OCI-LY3 (cell line): ENCODE results near the gene PALLD.

Source experiments
- H2AFZ ChIP-seq: fragments of 200-600, 300-600 bp; shearing (Covaris generic); 2 replicates; pipeline ENCODE4 v1.6.0; 2014; ENCODE audit warnings: antibody characterized with exemption, low read depth, low read length
- H3K27ac ChIP-seq: fragments of 200-600, 300-600 bp; sonication (generic); 2 replicates; pipeline ENCODE4 v1.5.1; 2014; ENCODE audit warnings: mild to moderate bottlenecking, low read length, moderate library complexity, mixed read lengths
- H3K27me3 ChIP-seq: fragments of 200-600, 300-600 bp; sonication (generic); 2 replicates; pipeline ENCODE4 v1.6.1; 2014; ENCODE audit warnings: low read depth, low read length, mixed read lengths
- H3K36me3 ChIP-seq: fragments of 200-600, 300-600 bp; sonication (generic); replicated peaks from 2 replicates; pipeline ENCODE3; 2014; ENCODE audit warnings: low read depth, low read length, mixed read lengths
- H3K4me1 ChIP-seq: fragments of 300-600, 200-600 bp; sonication (generic); 2 replicates; pipeline ENCODE4 v1.6.1; 2014; ENCODE audit warnings: low read length, mixed read lengths
- H3K4me2 ChIP-seq: fragments of 200-600, 300-600 bp; sonication (generic); 2 replicates; pipeline ENCODE4 v1.6.1; 2014; ENCODE audit warnings: low read length, mixed read lengths
- H3K4me3 ChIP-seq: fragments of 300-600, 200-600 bp; sonication (generic); 2 replicates; pipeline ENCODE4 v1.5.1; 2014; ENCODE audit warnings: antibody characterized with exemption, mild to moderate bottlenecking, low read length, moderate library complexity
- H3K79me2 ChIP-seq: fragments of 300-600, 200-600 bp; shearing (Covaris generic); 2 replicates; pipeline ENCODE4 v1.6.1; 2014; ENCODE audit warnings: mild to moderate bottlenecking, low read length, mixed read lengths
- H3K9ac ChIP-seq: fragments of 300-600, 200-600 bp; shearing (Covaris generic); 2 replicates; pipeline ENCODE4 v1.6.0; 2014; ENCODE audit warnings: mild to moderate bottlenecking, low read length, moderate library complexity
- H3K9me3 ChIP-seq: fragments of 200-600, 300-600 bp; shearing (Covaris generic); 2 replicates; pipeline ENCODE4 v1.6.1; 2014; ENCODE audit warnings: low read length, mixed read lengths; ENCODE audit not compliant: insufficient read depth
- H4K20me1 ChIP-seq: fragments of 200-600, 300-600 bp; sonication (generic); 2 replicates; pipeline ENCODE4 v1.6.1; 2016; ENCODE audit warnings: low read length, mixed read lengths; ENCODE audit not compliant: insufficient read depth
- EZH2phosphoT487 ChIP-seq: fragments of 200-600 bp; shearing (Covaris generic); IDR thresholded peaks from 2 replicates; pipeline ENCODE4 v1.6.1; 2018; ENCODE audit warnings: antibody characterized with exemption, mixed run types, low read depth
- TF ChIP-seq, protein P1 (sequence below): fragments of 200-600, 300-600 bp; sonication (generic); IDR thresholded peaks from 2 replicates; pipeline ENCODE4 v1.5.1; 2014; ENCODE audit warnings: antibody characterized with exemption, low read length, low read depth

PALLD gene

GRCh38 chr4:168688584-168688983 lies 191.7 kb downstream of the PALLD start:
- TF ChIP-seq EZH2phosphoT487 = no peak
- TF ChIP-seq, protein P1, sequence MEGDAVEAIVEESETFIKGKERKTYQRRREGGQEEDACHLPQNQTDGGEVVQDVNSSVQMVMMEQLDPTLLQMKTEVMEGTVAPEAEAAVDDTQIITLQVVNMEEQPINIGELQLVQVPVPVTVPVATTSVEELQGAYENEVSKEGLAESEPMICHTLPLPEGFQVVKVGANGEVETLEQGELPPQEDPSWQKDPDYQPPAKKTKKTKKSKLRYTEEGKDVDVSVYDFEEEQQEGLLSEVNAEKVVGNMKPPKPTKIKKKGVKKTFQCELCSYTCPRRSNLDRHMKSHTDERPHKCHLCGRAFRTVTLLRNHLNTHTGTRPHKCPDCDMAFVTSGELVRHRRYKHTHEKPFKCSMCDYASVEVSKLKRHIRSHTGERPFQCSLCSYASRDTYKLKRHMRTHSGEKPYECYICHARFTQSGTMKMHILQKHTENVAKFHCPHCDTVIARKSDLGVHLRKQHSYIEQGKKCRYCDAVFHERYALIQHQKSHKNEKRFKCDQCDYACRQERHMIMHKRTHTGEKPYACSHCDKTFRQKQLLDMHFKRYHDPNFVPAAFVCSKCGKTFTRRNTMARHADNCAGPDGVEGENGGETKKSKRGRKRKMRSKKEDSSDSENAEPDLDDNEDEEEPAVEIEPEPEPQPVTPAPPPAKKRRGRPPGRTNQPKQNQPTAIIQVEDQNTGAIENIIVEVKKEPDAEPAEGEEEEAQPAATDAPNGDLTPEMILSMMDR = no peak
- Histone ChIP-seq H3K27ac (no peak overlapping the region), H3K4me2 (no peak overlapping the region), H4K20me1 (no peaks in the 10 kb centered on the region), H3K36me3 (no peaks in the 10 kb centered on the region), H3K79me2 (no peaks in the 10 kb centered on the region), H2AFZ (no peak overlapping the region), H3K9ac (no peak overlapping the region), H3K27me3 (0 out of 2 replicates have a peak, but pooled peaks cover under 1% of the 10 kb centered on the region), H3K9me3 (no peaks in the 10 kb centered on the region), H3K4me1 (peaks cover 22% of the 10 kb centered on the region), H3K4me3 (no peak overlapping the region)

DNA sequence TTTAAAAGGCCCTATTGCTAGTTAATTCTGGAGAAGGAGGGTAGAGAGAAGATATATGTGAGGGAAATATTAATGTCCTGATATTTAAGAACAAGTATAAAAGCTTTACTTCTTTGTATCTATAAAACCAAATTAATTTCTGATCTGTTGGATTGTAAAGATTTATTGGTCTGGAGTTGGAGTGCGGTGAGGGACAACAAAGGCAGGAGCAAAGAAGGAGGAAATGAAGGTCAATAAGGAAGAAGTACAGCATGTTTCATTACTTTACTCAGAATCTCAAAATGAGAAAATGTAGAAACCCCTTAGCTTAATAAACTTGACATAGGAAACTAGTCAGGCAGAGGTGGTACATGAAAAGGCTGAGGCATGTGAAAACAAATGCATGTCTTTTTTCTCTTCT lies 192.9 kb downstream of the PALLD start:
- Histone ChIP-seq H3K27ac (no peak overlapping the region), H3K4me3 (no peak overlapping the region), H4K20me1 (no peaks in the 10 kb centered on the region), H3K9ac (no peak overlapping the region), H3K9me3 (no peaks in the 10 kb centered on the region), H3K27me3 (0 out of 2 replicates have a peak, but pooled peaks cover 4% of the 10 kb centered on the region), H3K79me2 (no peaks in the 10 kb centered on the region), H3K4me1 (peaks cover 16% of the 10 kb centered on the region), H3K4me2 (no peak overlapping the region), H2AFZ (no peak overlapping the region), H3K36me3 (no peaks in the 10 kb centered on the region)
- TF ChIP-seq, protein P1 = no peak
- no peak for TF ChIP-seq EZH2phosphoT487

GRCh38 chr4:168690199-168690598 lies 193.3 kb downstream of the PALLD start:
- H4K20me1 ChIP-seq = no peaks in the 10 kb centered on the region
- no peaks in the 10 kb centered on the region for H3K9me3 ChIP-seq
- TF ChIP-seq, protein P1 = no peak
- H3K27ac ChIP-seq = no peak overlapping the region
- H3K27me3 ChIP-seq = 0 out of 2 replicates have a peak, but pooled peaks cover 4% of the 10 kb centered on the region
- peaks cover 12% of the 10 kb centered on the region for H3K4me1 ChIP-seq
- no peak overlapping the region for H3K4me2 ChIP-seq
- no peak overlapping the region for H2AFZ ChIP-seq
- H3K9ac ChIP-seq = no peak overlapping the region
- H3K79me2 ChIP-seq = no peaks in the 10 kb centered on the region
- no peaks in the 10 kb centered on the region for H3K36me3 ChIP-seq
- no peak overlapping the region for H3K4me3 ChIP-seq

DNA sequence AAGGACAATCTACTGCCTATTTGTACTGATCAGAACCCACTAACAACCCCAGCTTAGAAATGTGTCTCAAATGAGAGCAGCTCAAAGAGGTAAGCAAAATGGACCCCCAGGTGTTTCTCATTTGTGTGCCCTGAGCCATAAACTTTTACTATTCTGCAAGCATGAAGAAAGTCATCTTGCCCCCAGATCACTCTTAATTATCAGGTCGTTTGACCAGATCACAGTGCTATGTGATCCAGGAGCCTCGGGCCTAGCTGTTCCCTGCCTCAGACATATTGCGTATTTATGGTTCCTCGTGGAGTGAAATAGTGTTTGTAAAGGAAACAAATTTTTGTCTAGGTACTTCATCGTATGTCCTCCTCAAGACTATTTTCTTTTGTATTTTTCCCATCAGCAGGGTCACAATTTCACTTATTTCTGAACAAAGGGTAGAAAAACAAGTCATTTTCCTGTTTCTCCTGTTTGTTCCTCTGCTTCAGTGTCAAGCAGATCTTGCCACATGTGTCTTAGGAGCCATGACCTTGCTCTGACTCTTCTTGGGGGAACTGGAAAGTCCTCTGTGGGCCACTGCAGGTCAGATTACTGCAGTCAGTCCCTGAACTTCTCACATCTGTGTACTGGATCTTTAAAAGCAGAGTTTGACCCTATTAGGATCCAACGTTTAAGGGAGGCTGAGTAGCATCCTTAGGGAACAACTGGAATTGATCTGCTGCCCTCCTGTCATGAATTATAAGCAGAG lies 194.9 kb downstream of the PALLD start:
- H3K79me2 ChIP-seq = no peaks in the 10 kb centered on the region
- no peak overlapping the region for H3K27ac ChIP-seq
- TF ChIP-seq, protein P1 = no peak
- no peak for TF ChIP-seq EZH2phosphoT487
- H3K9me3 ChIP-seq = no peaks in the 10 kb centered on the region
- no peaks in the 10 kb centered on the region for H3K36me3 ChIP-seq
- H3K9ac ChIP-seq = no peak overlapping the region
- H4K20me1 ChIP-seq = no peaks in the 10 kb centered on the region
- no peak overlapping the region for H3K4me2 ChIP-seq
- H3K4me3 ChIP-seq = no peak overlapping the region
- H2AFZ ChIP-seq = no peak overlapping the region
- peaks cover 6% of the 10 kb centered on the region for H3K4me1 ChIP-seq
- H3K27me3 ChIP-seq = 0 out of 2 replicates have a peak, but pooled peaks cover 4% of the 10 kb centered on the region
